WTC11 (cell line): ENCODE results near the gene PTPRN2.

ENCODE experiments used
- CREB1 ChIP-seq: sonication (generic); formaldehyde crosslinking; IDR thresholded peaks from 2 replicates; pipeline ENCODE4 v1.8.0; 2023; ENCODE audit warnings: mild to moderate bottlenecking, missing genetic modification reagents
- IRF2 ChIP-seq: sonication (generic); formaldehyde crosslinking; IDR thresholded peaks from 2 replicates; pipeline ENCODE4 v1.8.0; 2022; ENCODE audit warnings: low read depth, missing genetic modification reagents, borderline replicate concordance
- JUN ChIP-seq: sonication (generic); formaldehyde crosslinking; IDR thresholded peaks from 2 replicates; pipeline ENCODE4 v1.8.0; 2023; ENCODE audit warnings: mild to moderate bottlenecking, missing genetic modification reagents
- NFYB ChIP-seq: sonication (generic); formaldehyde crosslinking; conservative IDR thresholded peaks from 2 replicates; pipeline ENCODE4 v1.8.0; 2022; ENCODE audit warnings: low read depth, missing genetic modification reagents
- TP53 ChIP-seq: sonication (generic); formaldehyde crosslinking; IDR thresholded peaks from 2 replicates; pipeline ENCODE4 v1.8.1; 2023; ENCODE audit warnings: mild to moderate bottlenecking, missing genetic modification reagents
- ZNF232 ChIP-seq: sonication (generic); formaldehyde crosslinking; IDR thresholded peaks from 2 replicates; pipeline ENCODE4 v1.8.0; 2022; ENCODE audit warnings: mild to moderate bottlenecking, missing genetic modification reagents
- ZNF317 ChIP-seq: sonication (generic); formaldehyde crosslinking; IDR thresholded peaks from 2 replicates; pipeline ENCODE4 v1.8.1; 2023; ENCODE audit warnings: low read depth, mild to moderate bottlenecking, moderate library complexity, missing genetic modification reagents, borderline replicate concordance
- TF ChIP-seq, protein P1 (sequence below): fragments of 200-600 bp; IDR thresholded peaks from 2 replicates; pipeline ENCODE4 v1.8.0; 2022; ENCODE audit warnings: antibody characterized with exemption
- TF ChIP-seq, protein P2 (sequence below): sonication (generic); formaldehyde crosslinking; IDR thresholded peaks from 2 replicates; pipeline ENCODE4 v1.8.0; 2022; ENCODE audit warnings: mild to moderate bottlenecking, missing genetic modification reagents
- TF ChIP-seq, protein P3 (sequence below): sonication (generic); formaldehyde crosslinking; IDR thresholded peaks from 2 replicates; pipeline ENCODE4 v1.8.1; 2022; ENCODE audit warnings: missing genetic modification reagents, borderline replicate concordance

DNA sequence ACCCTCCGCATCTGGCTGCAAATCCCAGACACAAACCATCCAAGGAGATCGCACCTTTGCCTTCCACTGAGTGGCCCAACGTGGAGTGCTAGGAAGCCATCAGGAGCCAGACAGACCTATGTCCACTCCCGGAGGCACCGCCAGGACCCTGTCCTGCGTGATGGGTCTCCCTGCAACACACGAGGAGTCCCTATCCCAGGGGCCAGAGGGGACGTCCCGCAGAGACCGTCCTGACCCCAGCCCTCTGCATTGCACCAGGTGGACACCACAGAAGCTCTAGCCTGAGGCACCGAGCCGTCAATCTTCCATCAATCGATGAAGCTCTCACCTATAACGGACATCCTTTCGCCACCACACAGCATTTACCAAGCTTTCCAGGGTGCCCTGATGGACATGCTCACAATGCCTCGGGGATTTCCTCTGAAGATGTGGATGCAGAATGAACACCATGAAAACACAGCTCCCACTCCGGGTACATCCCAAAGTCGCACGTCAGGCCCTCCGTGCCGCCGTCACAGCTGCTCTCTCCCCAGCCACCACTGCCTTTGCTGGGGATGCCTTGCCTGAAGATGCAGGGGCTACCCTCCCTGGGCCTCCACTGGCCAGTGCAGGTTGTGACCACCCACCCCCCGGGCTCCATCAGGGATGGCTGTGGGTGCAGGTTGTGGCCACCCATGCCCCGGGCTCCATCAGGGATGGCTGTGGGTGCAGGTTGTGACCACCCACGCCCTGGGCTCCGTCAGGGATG is 54.1 kb downstream of the PTPRN2 start:
- TF ChIP-seq CREB1 (CRISPR knock-in tag) = no peak
- no peak for TF ChIP-seq JUN
- TF ChIP-seq, protein P1, sequence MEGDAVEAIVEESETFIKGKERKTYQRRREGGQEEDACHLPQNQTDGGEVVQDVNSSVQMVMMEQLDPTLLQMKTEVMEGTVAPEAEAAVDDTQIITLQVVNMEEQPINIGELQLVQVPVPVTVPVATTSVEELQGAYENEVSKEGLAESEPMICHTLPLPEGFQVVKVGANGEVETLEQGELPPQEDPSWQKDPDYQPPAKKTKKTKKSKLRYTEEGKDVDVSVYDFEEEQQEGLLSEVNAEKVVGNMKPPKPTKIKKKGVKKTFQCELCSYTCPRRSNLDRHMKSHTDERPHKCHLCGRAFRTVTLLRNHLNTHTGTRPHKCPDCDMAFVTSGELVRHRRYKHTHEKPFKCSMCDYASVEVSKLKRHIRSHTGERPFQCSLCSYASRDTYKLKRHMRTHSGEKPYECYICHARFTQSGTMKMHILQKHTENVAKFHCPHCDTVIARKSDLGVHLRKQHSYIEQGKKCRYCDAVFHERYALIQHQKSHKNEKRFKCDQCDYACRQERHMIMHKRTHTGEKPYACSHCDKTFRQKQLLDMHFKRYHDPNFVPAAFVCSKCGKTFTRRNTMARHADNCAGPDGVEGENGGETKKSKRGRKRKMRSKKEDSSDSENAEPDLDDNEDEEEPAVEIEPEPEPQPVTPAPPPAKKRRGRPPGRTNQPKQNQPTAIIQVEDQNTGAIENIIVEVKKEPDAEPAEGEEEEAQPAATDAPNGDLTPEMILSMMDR = no peak
- no peak for TF ChIP-seq ZNF232
- TF ChIP-seq NFYB (CRISPR knock-in tag) = no peak
- TF ChIP-seq, protein P2, sequence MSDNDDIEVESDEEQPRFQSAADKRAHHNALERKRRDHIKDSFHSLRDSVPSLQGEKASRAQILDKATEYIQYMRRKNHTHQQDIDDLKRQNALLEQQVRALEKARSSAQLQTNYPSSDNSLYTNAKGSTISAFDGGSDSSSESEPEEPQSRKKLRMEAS = no peak
- no peak for TF ChIP-seq TP53 (CRISPR knock-in tag)
- TF ChIP-seq, protein P3, sequence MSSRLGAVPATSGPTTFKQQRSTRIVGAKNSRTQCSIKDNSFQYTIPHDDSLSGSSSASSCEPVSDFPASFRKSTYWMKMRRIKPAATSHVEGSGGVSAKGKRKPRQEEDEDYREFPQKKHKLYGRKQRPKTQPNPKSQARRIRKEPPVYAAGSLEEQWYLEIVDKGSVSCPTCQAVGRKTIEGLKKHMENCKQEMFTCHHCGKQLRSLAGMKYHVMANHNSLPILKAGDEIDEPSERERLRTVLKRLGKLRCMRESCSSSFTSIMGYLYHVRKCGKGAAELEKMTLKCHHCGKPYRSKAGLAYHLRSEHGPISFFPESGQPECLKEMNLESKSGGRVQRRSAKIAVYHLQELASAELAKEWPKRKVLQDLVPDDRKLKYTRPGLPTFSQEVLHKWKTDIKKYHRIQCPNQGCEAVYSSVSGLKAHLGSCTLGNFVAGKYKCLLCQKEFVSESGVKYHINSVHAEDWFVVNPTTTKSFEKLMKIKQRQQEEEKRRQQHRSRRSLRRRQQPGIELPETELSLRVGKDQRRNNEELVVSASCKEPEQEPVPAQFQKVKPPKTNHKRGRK (CRISPR knock-in tag) = no peak
- no peak for TF ChIP-seq IRF2
- no peak for TF ChIP-seq ZNF317 (CRISPR knock-in tag)
